Kidney tubule cell (primary cell): ENCODE results near the gene SLC17A7.
A peak's percentile ranks its signal among the peaks of the same experiment; 100 is the strongest.
"Not testable (repeated sequence)": the region's sequence is repeated elsewhere in the genome, so short reads cannot be mapped to it uniquely, and the experiment has no call there.

Experiments used
- DNase-seq: peaks from one replicate; pipeline ENCODE4 v3.0.0-alpha.2; 2018; ENCODE audit warnings: low spot score

Gene SLC17A7

DNA sequence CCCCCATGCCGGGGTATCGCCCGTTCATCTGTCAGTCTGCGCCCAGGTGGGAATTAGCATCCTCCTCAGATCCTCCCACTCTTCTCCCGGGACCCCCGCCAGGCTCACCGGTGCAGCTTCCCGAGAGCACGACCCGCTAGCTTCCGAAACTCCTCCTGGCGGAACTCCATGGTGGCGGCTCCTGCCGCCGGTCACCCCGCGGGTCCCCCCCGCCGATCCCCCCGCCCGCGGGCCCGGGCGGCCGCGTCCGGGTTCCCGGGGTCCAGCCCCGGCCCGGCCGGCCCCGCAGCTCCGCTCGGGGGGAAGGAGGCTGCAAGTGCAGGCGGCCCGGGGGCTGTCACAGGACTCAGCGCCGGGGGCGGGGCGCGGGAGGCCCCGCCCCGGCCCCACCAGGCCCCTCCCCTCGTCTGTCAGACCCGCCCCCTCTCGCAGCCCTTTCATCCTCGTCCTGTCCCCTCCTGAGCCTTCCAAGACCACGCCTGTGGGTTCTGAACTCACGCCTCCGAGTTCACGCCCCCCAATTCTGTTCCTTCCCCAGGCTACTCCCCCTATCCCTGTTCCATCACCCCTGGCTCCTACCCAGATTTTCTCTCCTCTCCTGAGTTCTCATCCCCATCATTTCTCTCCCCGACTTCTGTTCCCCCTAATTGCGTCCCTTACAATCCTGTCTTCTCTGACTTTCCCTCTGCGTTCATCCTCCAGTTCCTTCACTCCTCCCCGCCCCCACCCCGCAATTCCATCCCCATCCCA lies at the start of gene SLC17A7:
TSS of gene SLC17A7 (minus strand) at position 318 of the 750 bp plus-strand sequence. CDS start at position 170, 148 bp downstream.
- no peak for DNase-seq

DNA sequence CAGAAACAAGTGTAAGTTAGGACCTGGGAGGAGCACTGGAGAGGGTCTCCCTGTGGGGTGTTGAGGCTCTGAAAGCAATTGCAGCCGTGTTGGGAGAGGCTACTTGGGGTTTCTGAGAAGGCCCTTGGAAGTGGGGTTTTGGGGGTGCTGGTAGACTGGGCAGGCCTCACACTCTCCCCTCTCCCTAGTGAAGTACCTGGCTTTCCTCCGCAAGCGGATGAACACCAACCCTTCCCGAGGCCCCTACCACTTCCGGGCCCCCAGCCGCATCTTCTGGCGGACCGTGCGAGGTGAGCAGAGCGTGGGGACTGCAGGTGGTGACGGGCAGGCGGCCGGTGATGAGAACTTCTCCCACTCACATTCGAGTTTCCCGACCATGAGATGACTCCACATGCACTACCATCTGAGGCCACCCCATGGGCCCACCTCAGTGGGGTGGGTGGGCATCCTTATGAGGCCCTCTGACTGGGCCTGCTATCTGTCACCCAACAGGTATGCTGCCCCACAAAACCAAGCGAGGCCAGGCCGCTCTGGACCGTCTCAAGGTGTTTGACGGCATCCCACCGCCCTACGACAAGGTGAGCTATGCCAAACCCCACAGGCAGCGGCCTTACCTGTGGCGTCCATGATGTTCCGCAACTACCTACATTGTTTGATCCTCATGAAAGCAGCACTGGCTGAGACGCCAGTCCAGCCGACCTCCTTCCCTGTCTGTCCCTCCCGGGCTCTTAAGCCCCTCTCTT lies 49.1 kb upstream of the SLC17A7 start:
- no peak for DNase-seq

DNA sequence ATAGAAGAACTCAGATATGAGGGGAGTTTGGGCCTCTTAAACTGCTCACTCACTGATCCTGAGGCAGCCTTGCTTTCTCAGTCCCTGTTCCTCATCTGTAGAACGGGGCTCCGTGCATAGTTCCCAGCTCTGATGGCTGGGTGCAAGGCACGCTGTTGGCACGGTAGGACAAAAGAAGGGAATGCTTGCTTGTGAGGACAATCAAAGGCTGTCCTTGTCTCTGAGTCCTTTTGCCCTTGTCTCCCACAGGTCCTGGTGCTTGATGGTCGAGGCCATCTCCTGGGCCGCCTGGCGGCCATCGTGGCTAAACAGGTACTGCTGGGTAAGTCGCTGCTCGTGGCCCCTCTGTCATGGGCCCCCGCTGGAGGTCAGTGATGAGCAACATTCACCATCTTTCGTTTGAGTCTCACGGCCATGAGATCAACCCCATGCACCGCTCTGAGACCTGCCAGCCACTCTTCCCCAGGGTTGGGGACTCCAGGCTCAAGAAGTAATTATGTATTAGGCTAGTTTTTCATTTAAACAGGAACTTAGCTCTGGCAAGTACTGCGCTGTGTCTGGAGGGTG lies 48.4 kb upstream of the SLC17A7 start:
- no peak for DNase-seq

DNA sequence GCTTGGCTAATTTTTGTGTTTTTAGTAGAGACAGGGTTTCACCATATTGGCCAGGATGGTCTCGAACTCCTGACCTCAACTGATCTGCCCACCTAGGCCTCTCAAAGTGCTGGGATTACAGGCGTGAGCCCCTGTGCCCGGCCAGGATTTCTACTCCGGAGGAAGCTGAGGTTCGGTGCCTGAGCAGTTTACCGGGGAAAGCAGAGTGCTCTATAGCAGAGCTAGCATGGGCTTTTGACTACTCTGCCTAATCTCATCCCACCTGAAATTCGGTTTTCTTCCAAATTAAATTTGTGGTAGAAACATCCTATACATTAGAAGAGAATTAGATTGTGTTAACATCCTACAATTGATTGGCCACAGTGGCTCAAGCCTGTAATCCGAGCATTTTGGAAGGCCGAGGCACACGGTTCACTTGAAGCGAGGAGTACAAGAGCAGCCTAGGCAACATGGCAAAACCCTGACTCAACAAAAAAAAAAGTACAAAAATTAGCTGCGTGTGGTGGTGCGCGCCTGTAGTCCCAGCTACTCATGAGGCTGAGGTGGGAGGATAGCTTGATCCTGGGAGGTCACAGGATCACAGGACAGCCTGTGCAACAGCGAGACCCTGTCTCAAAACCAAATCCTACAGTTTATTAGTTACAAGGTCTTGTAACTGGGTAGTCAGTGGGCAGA lies 47.7 kb upstream of the SLC17A7 start:
- DNase-seq = no peak

DNA sequence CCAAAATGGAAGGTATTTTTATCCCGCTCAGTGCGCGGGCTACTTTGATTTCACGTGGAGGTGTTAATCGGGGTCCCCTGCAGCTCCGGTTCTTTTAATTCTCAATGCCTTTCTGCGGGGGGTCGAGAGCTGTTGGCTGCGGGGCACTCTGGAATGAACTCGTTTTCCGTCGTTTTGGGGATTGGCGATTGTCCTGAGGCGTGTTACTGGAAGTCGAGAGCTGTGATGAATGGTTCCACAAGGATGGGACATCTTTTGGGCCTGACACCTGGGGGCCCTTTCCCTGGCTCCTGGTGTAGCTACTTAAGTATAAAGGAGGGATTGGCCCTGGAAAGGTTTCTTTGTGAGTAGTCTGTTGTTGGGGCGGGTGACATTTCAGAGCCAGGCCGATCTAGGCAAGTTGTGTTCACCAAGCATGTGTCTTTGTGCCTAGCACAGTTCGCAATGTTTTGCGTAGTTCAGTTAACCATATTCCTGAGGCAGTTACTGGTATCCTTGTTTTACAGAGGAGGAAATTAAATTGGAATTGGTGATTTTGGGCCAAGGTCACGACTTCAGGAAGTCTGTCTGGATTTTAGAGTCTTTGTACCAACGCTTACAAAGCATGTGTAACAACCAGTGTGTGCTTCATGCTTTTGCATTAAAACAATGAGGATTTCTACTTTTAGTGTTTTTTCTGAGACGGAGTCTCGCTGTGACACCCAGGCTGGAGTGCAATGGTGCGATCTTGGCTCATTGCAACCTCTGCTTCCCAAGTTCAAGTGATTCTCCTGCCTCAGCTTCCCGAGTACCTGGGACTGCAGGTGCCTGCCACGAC lies 46.9 kb upstream of the SLC17A7 start:
- peak; percentile 36 for DNase-seq

DNA sequence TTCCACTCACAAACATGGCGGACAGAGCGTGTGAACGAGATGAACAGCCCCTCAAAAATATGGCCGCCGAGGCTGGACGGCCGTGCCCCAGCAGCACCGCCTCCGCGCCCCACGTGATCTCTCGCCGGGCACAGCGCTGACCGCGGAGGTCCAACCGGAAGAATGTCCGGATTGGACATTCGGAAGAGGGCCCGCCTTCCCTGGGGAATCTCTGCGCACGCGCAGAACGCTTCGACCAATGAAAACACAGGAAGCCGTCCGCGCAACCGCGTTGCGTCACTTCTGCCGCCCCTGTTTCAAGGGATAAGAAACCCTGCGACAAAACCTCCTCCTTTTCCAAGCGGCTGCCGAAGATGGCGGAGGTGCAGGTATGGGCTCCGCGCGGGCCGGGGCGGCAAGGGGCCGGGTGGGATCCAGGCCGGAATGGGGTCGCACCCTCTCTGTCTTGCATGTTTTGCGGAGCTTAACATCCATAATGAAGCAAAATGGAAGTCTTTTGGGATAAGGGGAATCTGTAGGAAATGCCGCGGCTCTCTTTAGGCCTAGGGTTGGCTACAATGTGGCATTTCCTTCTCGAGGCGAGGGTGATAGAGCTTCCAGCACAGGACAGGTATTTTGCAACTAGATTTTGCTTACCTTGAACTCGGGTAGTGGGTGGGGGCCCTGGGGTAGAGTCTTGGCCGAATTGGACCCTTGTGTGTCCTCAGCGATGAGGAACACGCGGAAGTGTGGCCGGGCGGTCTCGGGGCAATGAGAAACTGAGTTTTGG lies 46.1 kb upstream of the SLC17A7 start, which contains the start of gene RPL13A:
TSS of gene RPL13A (plus strand) at position 332 of the 769 bp plus-strand sequence. CDS start at position 354, 22 bp downstream.
- DNase-seq = peak; percentile 99

DNA sequence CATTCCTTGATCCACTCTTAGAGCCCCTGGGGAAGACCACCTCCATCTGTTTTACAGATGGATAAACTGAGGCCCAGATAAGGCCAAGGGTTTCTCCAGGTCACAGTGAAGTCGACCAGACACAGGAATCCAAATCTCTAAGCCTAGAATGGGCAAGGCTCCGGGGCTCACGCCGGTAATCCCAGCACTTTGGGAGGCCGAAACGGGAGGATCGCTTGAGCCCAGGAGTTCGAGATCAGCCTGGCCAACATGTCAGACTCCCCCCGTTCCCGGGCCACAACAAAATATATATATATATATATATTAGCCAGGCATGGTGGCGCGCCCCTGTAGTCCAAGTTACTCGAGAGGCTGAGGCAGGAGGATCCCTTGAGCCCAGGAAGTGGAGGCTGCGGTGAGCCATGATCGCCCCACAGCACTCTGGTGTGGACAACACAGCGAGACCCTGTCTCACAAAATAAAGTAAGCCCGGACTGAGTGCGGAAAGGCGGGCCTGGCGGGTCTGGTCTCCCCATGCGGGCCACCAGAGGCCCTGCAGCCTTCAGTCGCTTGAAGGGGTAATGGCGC lies 45.5 kb upstream of the SLC17A7 start:
- no peak for DNase-seq

DNA sequence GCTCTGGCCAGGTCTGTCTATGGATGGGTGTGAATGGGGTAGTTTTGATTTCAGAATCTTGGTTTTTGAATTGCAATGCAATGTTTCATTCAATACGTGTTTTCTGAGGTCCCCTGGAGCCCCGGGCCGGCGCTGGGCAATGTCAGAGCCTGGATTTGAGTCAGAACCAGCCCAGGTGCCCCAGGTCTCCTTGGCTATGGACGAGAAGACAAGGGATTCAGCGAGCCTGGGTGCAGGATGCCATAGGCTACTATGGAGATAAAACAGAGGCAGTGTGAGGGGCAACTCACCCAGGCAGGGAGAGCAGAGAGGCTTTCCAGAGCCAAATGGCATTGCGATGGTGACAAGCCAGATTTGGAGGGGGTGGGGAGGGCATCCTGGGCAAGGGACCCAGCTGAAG lies 44.9 kb upstream of the SLC17A7 start:
- DNase-seq = no peak

DNA sequence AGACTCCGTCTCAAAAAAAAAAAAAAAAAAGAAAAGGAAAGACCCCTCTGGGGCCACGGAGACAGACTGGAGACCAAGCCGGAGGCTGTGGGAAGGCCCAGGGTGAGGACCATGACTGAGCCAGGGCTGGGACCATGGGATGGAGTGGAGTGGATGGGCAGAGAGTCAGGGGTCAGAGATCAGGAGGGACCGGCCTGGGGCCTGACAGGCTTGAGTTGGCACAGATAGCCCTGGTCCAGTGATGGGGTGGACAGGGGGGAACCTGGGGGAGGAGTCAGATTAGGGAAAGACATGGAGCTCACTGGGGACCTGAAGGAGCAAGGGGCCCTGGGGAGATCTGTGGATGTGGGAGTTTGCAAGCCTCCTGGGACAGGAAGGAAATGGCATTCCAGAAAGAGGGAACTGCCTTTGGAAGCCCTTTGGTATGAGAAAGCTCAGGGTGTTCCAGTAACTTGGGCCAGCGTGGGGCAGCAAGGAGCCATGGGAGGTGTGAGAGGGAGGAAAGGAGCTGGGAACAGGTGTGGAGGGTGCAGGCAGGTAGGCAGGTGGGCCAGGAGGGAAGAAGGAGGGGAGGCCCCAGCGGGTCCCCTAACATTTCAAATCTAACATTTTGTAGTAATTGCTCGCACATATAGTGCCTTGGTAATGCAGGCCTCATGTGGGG lies 39.8 kb upstream of the SLC17A7 start:
- DNase-seq = no peak

DNA sequence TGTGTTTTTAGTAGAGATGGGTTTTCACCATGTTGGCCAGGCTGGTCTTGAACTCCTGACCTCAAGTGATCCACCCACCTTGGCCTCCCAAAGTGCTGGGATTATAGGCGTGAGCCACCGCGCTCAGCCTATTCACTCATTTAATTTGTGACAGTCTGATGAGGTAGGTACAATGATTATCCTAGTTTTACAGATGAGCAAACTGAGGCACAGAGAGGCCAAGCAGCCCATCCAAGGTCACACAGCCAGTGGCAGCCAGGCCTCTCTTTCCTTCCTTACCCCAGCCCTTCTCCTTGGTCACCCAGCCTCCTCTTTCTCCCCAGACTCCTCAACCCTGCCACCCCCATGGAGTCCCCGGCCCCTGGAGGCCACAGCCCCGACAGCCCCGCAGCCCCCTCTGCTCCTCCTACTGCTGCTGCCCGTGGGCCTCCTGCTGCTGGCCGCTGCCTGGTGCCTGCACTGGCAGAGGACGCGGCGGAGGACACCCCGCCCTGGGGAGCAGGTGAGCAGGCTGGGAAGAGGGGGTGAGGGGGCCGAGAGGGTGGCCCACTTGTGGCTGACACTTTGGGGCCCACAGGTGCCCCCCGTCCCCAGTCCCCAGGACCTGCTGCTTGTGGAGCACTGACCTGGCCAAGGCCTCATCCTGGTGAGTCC lies 38.8 kb upstream of the SLC17A7 start:
- no peak for DNase-seq

DNA sequence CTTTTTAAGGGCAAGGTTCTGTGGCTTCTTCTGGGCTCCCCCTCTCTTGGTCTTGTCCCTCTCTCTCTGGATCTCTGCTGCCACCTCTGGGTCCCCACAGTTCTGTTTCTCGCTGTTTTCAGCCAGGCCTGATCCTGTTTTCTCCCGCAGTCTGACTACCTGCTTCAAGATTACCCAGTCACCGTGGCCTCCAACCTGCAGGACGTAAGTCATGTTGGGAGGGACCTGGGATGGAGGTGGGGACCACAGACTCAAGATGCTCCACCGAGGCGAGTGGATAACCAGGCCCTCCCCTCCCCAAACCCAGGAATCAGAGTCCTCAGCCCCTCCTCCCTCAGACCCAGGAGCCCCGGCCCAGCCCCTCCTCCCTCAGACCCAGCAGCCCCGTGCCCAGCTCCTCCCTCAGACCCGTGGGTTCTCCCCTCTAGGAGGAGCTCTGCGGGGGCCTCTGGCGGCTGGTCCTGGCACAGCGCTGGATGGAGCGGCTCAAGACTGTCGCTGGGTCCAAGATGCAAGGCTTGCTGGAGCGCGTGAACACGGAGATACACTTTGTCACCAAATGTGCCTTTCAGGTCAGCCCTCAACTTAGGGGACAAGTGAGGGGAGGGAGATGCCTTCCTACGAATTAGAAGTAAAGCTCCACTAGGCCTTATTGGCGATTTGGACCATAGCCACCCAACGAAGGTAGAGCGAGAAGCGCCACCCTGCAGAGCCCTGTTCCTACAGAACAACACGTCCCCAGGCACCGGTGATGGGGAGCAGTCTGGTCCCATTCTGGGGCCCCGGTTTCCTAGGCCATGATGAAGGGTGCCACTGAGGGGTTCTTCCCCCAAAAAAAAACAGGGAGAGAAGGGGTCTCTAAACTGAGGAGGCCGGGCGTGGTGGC lies 34.9 kb upstream of the SLC17A7 start:
- peak; percentile 49 for DNase-seq

DNA sequence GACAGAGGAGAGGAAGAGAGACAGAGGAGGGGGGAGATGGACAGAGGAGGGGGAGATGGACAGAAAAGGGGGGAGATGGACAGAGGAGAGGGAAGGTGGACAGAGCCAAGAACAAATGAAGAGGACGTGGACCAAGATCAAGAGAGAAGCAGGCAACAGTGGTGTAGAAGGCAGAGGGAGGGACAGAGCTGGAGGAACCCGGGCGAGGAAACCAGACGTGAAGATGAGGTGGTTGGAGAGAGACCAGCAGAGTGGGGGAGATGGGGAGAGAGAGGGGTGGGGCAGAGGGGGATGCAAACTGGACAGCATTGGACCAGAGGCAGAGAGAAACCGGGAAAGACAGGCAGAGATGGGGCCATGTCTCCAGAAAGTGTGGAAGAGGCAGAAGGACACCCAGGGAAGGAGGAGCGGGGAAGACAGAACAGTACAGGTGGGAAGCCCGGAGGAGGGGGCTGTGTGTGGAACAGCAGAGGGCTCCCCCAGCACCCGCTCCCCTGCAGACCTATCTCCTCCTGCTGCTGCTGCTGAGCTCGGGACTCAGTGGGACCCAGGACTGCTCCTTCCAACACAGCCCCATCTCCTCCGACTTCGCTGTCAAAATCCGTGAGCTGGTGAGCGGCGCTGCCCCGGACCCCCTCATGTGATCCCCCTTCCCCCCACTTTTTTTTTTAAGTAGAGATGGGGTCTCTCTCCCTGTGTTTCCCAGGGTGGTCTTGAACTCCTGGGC lies 34.0 kb upstream of the SLC17A7 start:
- no peak for DNase-seq

DNA sequence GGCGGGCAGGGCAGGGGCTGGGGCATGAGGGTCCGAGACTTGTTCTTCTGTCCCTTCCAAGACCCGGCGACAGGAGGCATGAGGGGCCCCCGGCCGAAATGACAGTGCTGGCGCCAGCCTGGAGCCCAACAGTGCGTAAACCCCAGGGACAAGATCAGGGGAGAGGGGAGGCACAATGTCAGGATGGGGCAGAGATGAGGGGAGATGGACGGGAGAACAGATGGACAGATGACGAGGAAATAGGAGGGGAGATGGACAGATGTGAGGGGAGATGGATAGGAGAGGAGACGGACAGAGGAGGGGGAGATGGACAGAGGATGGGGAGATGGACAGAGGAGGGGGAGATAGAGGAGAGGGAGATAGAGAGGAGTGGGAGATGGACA lies 33.2 kb upstream of the SLC17A7 start:
- DNase-seq = no peak

DNA sequence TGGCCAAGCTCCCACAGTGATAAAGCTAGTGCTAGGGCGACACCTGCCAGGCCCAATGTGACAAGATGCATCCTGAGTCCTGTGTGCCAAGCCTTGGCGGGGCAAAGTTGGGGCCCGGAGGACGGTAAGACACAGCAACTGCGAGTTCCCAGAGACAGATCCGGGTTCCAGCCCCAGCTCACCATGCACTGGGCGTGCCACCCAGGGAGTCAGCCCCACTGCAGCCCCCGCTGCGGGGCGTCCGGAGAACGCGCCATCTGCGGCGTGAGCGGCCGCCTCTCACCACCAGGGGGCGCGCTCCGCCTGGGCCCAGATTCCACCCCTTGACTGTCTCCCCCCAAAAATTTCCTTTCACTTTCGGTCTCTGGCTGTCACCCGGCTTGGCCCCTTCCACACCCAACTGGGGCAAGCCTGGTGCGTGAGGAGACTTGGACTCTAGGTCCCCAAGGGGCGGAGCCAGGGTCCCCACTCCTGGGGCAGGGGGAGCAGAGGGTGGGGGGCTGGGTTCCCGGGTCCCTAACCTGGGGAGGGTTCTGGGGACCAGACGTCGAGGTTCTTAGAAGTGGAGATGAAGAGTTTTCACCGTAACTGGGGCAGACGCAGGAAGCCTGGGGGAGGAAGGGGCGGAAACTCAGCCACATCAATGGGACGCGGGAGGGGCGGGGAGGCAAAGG lies 32.7 kb upstream of the SLC17A7 start, which contains the start of gene FLT3LG:
TSS of gene FLT3LG (plus strand) at position 348 of the 674 bp plus-strand sequence. CDS start 425 bp downstream, outside the sequence.
- DNase-seq = peak; percentile 71

DNA sequence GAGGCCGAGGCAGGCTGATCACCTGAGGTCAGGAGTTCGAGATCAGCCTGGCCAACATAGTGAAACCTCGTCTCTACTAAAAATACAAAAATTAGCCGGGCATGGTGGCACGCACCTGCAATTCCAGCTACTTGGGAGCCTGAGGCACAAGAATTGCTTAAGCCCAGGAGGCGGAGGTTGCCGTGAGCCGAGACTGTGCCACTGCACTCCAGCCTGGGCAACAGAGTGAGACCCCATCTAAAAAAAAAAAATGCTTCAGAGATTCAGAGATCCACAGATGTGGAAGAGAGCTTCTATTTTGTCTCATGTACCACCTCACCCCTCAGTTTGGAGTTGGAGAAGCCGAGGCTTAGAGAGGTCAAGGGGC lies 32.2 kb upstream of the SLC17A7 start:
- not testable (repeated sequence) for DNase-seq

DNA sequence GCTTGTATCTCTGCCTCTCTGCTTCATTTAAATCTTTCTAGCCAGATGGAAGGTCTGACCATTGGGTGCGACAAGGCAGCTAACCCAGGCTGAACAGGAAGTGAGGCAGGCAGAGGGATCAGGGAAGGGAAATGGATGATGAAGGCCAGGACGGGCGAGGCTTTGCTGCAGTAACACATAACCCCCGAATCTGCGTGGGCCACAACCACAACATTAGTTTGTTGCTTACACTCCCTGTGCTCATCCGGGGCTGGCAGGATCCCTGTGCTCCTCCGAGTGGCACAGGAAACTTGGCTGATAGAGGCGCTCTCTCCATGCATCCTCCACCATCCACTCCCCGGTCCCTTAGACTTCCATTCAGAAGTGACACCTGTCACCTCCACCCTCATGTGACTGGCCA lies 31.6 kb upstream of the SLC17A7 start:
- DNase-seq = no peak

DNA sequence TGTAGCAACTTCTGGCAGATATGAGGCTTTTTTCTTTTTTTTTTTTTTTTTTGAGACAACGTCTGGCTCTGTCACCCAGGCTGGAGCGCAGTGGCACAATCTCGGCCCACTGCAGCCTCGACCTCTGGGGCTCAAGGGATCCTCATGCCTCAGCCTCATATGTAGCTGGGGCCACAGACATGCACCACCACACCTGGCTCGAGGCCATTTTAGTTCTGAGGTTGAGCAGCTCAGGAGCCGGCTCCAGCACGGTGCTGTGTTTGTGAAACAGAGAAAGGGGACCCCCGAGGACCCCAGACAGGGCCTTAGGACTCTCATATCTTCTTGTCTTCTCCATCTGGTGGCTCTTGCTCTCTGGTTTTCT lies 29.3 kb upstream of the SLC17A7 start:
- DNase-seq = no peak
